HCT116 (cell line): Measurements from ENCODE around the gene TSPAN13.

Source experiments
- CBX3 ChIP-seq: IDR thresholded peaks from 2 replicates; pipeline ENCODE4 v1.6.1; 2012; ENCODE audit warnings: low read depth
- CEBPB ChIP-seq: IDR thresholded peaks from 2 replicates; pipeline ENCODE4 v1.6.1; 2012; ENCODE audit warnings: low read depth
- ELF1 ChIP-seq: IDR thresholded peaks from 2 replicates; pipeline ENCODE4 v1.6.1; 2012; ENCODE audit warnings: low read depth, borderline replicate concordance
- EZH2 ChIP-seq: fragments of 200-600 bp; sonication (generic); IDR thresholded peaks from 2 replicates; pipeline ENCODE4 v1.6.1; 2017; ENCODE audit warnings: antibody characterized with exemption, mixed run types
- POLR2A ChIP-seq: IDR thresholded peaks from 2 replicates; pipeline ENCODE4 v1.7.0; 2011; ENCODE audit warnings: borderline replicate concordance; ENCODE audit not compliant: insufficient read depth, insufficient read length; ENCODE audit errors: extremely low read depth
- POLR2AphosphoS5 ChIP-seq: IDR thresholded peaks from 2 replicates; pipeline ENCODE4 v1.6.1; 2011; ENCODE audit warnings: mild to moderate bottlenecking, low read depth, low read length, moderate library complexity
- SP1 ChIP-seq: IDR thresholded peaks from 2 replicates; pipeline ENCODE4 v1.6.1; 2012; ENCODE audit warnings: low read depth
- TCF7L2 ChIP-seq: IDR thresholded peaks from 2 replicates; pipeline ENCODE4 v1.7.0; 2011; ENCODE audit warnings: borderline replicate concordance, inconsistent platforms; ENCODE audit not compliant: insufficient read depth, insufficient read length; ENCODE audit errors: extremely low read depth
- YY1 ChIP-seq: IDR thresholded peaks from 2 replicates; pipeline ENCODE4 v1.6.1; 2011; ENCODE audit warnings: low read length, low read depth, moderate library complexity, mild to moderate bottlenecking; ENCODE audit not compliant: insufficient replicate concordance; ENCODE audit errors: extremely low read depth
- ZNF274 ChIP-seq: fragments of 200-500 bp; sonication (Bioruptor generic); IDR thresholded peaks from 2 replicates; pipeline ENCODE4 v1.6.1; 2014; ENCODE audit warnings: mild to moderate bottlenecking, low read depth, low read length, inconsistent platforms
- TF ChIP-seq, protein P1 (sequence below): IDR thresholded peaks from 2 replicates; pipeline ENCODE4 v1.6.1; 2012
- TF ChIP-seq, protein P2 (sequence below), 3 experiments: fragments of 200-600 bp in 1 of 3; sonication (generic) in 1 of 3; IDR thresholded peaks in 2 of 3; conservative IDR thresholded peaks in 1 of 3; 2 replicates each; pipeline ENCODE4 v1.5.1; 2012 to 2017; ENCODE audit warnings: low read depth in 2 of 3, low read length in 2 of 3, antibody characterized with exemption in 1 of 3, borderline replicate concordance in 1 of 3, control low read depth in 1 of 3, mild to moderate bottlenecking in 1 of 3, mixed read lengths in 1 of 3, mixed run types in 1 of 3, moderate library complexity in 1 of 3; ENCODE audit not compliant: insufficient read depth in 1 of 3
- TF ChIP-seq, protein P3 (sequence below): IDR thresholded peaks from 2 replicates; pipeline ENCODE4 v1.6.1; 2012; ENCODE audit warnings: low read depth
- TF ChIP-seq, protein P4 (sequence below): IDR thresholded peaks from 2 replicates; pipeline ENCODE4 v1.6.1; 2011; ENCODE audit warnings: mild to moderate bottlenecking, low read length, moderate library complexity; ENCODE audit not compliant: insufficient replicate concordance; ENCODE audit errors: extremely low read depth

DNA sequence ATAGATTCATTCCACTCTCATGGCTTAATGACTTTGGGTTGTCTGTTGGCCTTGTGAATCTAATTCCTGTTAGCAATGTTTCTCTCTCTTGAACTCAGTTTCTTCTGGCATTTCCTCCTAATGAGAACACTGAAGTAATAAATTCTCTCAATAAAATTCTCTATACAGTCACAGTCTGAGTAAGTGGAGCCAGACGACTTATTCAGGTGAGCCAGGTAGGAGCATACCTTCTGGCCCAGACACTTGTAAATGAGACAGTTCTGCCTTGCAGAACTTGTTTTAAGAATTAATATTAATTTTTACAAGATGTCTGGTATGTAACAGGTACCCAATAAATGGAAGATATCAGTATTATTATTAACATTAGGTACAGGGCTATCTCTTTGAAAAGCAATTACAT is 79.8 kb downstream of the TSPAN13 start:
- TF ChIP-seq, protein P1, sequence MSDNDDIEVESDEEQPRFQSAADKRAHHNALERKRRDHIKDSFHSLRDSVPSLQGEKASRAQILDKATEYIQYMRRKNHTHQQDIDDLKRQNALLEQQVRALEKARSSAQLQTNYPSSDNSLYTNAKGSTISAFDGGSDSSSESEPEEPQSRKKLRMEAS, result no peak
- TF ChIP-seq ZNF274 (no peak), TCF7L2 (no peak), CBX3 (no peak), EZH2 (no peak), ELF1 (no peak), YY1 (no peak), SP1 (no peak), POLR2AphosphoS5 (no peak), CEBPB (no peak), POLR2A (no peak)
- TF ChIP-seq, protein P2, sequence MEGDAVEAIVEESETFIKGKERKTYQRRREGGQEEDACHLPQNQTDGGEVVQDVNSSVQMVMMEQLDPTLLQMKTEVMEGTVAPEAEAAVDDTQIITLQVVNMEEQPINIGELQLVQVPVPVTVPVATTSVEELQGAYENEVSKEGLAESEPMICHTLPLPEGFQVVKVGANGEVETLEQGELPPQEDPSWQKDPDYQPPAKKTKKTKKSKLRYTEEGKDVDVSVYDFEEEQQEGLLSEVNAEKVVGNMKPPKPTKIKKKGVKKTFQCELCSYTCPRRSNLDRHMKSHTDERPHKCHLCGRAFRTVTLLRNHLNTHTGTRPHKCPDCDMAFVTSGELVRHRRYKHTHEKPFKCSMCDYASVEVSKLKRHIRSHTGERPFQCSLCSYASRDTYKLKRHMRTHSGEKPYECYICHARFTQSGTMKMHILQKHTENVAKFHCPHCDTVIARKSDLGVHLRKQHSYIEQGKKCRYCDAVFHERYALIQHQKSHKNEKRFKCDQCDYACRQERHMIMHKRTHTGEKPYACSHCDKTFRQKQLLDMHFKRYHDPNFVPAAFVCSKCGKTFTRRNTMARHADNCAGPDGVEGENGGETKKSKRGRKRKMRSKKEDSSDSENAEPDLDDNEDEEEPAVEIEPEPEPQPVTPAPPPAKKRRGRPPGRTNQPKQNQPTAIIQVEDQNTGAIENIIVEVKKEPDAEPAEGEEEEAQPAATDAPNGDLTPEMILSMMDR (IDR thresholded peaks at IDR 0.05 in 2 of 3, conservative IDR thresholded peaks at IDR 0.05 in 1 of 3; ENCODE audit: borderline replicate concordance in 1 of 3, insufficient read depth in 1 of 3, low read depth in 2 of 3, low read length in 2 of 3), result no peak
- TF ChIP-seq, protein P3, sequence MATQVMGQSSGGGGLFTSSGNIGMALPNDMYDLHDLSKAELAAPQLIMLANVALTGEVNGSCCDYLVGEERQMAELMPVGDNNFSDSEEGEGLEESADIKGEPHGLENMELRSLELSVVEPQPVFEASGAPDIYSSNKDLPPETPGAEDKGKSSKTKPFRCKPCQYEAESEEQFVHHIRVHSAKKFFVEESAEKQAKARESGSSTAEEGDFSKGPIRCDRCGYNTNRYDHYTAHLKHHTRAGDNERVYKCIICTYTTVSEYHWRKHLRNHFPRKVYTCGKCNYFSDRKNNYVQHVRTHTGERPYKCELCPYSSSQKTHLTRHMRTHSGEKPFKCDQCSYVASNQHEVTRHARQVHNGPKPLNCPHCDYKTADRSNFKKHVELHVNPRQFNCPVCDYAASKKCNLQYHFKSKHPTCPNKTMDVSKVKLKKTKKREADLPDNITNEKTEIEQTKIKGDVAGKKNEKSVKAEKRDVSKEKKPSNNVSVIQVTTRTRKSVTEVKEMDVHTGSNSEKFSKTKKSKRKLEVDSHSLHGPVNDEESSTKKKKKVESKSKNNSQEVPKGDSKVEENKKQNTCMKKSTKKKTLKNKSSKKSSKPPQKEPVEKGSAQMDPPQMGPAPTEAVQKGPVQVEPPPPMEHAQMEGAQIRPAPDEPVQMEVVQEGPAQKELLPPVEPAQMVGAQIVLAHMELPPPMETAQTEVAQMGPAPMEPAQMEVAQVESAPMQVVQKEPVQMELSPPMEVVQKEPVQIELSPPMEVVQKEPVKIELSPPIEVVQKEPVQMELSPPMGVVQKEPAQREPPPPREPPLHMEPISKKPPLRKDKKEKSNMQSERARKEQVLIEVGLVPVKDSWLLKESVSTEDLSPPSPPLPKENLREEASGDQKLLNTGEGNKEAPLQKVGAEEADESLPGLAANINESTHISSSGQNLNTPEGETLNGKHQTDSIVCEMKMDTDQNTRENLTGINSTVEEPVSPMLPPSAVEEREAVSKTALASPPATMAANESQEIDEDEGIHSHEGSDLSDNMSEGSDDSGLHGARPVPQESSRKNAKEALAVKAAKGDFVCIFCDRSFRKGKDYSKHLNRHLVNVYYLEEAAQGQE, result no peak
- TF ChIP-seq, protein P4, sequence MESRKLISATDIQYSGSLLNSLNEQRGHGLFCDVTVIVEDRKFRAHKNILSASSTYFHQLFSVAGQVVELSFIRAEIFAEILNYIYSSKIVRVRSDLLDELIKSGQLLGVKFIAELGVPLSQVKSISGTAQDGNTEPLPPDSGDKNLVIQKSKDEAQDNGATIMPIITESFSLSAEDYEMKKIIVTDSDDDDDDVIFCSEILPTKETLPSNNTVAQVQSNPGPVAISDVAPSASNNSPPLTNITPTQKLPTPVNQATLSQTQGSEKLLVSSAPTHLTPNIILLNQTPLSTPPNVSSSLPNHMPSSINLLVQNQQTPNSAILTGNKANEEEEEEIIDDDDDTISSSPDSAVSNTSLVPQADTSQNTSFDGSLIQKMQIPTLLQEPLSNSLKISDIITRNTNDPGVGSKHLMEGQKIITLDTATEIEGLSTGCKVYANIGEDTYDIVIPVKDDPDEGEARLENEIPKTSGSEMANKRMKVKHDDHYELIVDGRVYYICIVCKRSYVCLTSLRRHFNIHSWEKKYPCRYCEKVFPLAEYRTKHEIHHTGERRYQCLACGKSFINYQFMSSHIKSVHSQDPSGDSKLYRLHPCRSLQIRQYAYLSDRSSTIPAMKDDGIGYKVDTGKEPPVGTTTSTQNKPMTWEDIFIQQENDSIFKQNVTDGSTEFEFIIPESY, result no peak
